ENCODE results near the gene CTCF.

CTCF gene

GRCh38 chr16:67555795-67556212 is 6.5 kb upstream of the CTCF start:
- H3K4me3 ChIP-seq (ENCODE audit: low read depth, low read length), result no peak overlapping the region
- CTCF ChIA-PET, result interaction anchor here (0.8 to 11.1 kb wide), 14 partner anchors 8 to 261 kb away, joined by 3 to 185 read pairs (median 3); partner anchors contain the start of genes C16orf86, CARMIL2, ENKD1 and GFOD2
- TF ChIP-seq CTCF (IDR thresholded peaks at IDR 0.05; ENCODE audit: insufficient read depth, low read length, missing control alignments), result no peak
- POLR2A ChIA-PET, result interaction anchor here (0.5 to 1.0 kb wide), 3 partner anchors 26 to 290 kb away, joined by 3 read pairs; no protein-coding TSS in a partner anchor
- no peak for DNase-seq (ENCODE audit: low read depth, low spot score)

- ChIA-PET CTCF (interaction anchor here (1.7 to 11.1 kb wide), 3 partner anchors 11 to 109 kb away, joined by 4 to 185 read pairs (median 101); partner anchors contain the start of genes C16orf86 and ENKD1), POLR2A (no interaction called here)
- no peak overlapping the region for H3K4me3 ChIP-seq (ENCODE audit: low read depth, low read length)
- DNase-seq (ENCODE audit: low read depth, low spot score), result no peak
- no peak for TF ChIP-seq CTCF (IDR thresholded peaks at IDR 0.05; ENCODE audit: insufficient read depth, low read length, missing control alignments)
These were observed 3.5 kb upstream of the CTCF start for GRCh38 chr16:67558859-67559258.

- no peak overlapping the region; the same call in 1 of the 2 replicates for H3K4me3 ChIP-seq (ENCODE audit: low read depth, low read length)
- ChIA-PET POLR2A (interaction anchor here (1.3 to 2.7 kb wide), 2 partner anchors 11 to 31 kb away, joined by 3 to 17 read pairs; no protein-coding TSS in a partner anchor), CTCF (interaction anchor here (0.8 to 11.1 kb wide), 9 partner anchors 11 to 366 kb away, joined by 3 to 185 read pairs (median 19); partner anchors contain the start of genes C16orf86, CARMIL2, ENKD1 and RIPOR1)
- no peak for DNase-seq (ENCODE audit: low read depth, low spot score)
- TF ChIP-seq CTCF (IDR thresholded peaks at IDR 0.05; ENCODE audit: insufficient read depth, low read length, missing control alignments), result no peak
These were observed 1.4 kb upstream of the CTCF start for GRCh38 chr16:67560827-67561342.

- no peak for TF ChIP-seq CTCF (IDR thresholded peaks at IDR 0.05; ENCODE audit: insufficient read depth, low read length, missing control alignments)
- ChIA-PET POLR2A (interaction anchor here (0.7 to 2.7 kb wide), 4 partner anchors 10 to 40 kb away, joined by 3 to 17 read pairs (median 3); no protein-coding TSS in a partner anchor), CTCF (interaction anchor here (0.8 to 11.1 kb wide), 18 partner anchors 10 to 366 kb away, joined by 3 to 185 read pairs (median 8); partner anchors contain the start of genes C16orf86, CARMIL2, ENKD1 and RIPOR1)
- no peak for DNase-seq (ENCODE audit: low read depth, low spot score)
- H3K4me3 ChIP-seq (ENCODE audit: low read depth, low read length), result peak overlapping the region; percentile 83
These were observed 864 bp upstream of the CTCF start for GRCh38 chr16:67561501-67561823.

- H3K4me3 ChIP-seq (ENCODE audit: low read depth, low read length), result peak overlapping the region; percentile 83
- DNase-seq (ENCODE audit: low read depth, low spot score), result no peak
- TF ChIP-seq CTCF (IDR thresholded peaks at IDR 0.05; ENCODE audit: insufficient read depth, low read length, missing control alignments), result no peak
- POLR2A ChIA-PET, result interaction anchor here (0.7 to 2.7 kb wide), 9 partner anchors 9 to 105 kb away, joined by 3 to 17 read pairs (median 3); partner anchors contain the start of genes ACD, C16orf86 and ENKD1
- CTCF ChIA-PET, result interaction anchor here (0.6 to 11.1 kb wide), 35 partner anchors 10 to 365 kb away, joined by 3 to 185 read pairs (median 5); partner anchors contain the start of genes ACD, C16orf86, CARMIL2 and ENKD1
These were observed 351 bp upstream of the CTCF start for GRCh38 chr16:67561824-67562525.

All from AG04449 (cell line).